ENCODE measurements around the gene TMEM191C.
"Not testable (repeated sequence)": the region's sequence is repeated elsewhere in the genome, so short reads cannot be mapped to it uniquely, and the experiment has no call there.

The TMEM191C gene

GRCh38 chr22:21467337-21468193, at the start of gene TMEM191C:
Gene TMEM191C (plus strand): TSS chr22:21467387. CDS start chr22:21467460, 73 bp downstream.
- not testable (repeated sequence) for DNase-seq (ENCODE audit: low read depth, low spot score)

GRCh38 chr22:21417853-21418252, 49.3 kb upstream of the TMEM191C start:
- not testable (repeated sequence) for DNase-seq (ENCODE audit: low read depth, low spot score)

DNA sequence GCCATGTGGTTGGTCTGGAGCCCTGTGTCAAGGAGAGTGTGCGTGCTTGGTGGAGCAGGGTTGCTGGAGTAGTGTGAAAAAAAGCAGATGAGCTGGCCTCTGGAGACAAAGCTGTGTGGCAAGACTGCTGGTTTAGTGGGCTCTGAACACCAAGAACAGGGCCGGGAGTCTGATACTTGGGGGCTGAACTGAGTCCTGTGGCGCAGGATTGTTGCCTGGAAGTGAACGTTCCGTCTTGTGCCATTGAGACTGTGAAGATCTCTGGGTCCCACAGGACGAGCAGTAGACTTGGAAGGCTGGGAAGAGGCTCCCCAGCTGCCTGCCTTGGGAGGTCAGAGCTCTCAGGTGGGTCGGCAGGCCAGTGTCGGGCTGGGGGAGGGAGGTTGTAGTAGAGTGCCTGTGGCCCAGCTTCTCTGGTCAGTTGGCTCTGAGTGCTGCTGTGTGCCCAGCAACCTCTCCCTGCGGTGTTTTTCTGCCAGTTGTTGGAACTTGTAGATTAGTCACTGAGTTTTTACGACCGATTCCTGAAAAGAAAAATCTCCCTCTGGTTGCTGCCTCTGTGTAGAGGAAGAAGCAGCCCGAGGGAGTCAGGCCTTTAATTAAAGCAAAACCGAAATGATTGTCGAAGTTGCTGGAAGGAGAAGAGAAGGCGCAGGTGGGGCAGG, 48.1 kb upstream of the TMEM191C start:
- DNase-seq (ENCODE audit: low read depth, low spot score) = not testable (repeated sequence)

DNA sequence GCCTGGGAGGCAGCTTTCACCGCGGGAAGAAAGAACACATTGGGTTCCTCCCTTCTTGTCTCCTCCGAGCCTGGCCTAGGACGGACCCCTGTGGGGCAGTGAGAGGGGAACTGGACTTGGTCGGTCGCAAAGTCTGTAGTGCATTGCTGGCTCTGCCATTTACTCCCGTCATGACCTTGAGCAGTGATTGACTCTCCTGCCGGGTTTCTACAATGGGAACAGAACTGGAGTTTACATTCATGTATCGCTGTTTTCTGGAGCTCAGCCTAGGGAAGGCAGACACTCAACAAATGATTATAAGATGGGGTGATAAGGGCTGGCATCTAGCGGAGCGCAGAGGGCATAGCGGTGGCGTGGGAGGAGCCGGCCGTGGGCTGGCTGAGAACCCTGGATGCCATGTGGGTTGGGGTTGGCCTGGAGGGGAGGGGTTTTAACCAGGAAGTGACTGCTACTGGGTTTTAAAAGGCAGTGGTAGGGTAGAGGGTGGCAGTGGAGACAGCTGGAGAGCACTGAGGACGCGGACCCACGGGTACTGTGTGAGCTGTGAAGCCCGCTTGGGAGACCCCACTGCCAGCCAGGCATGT, 46.9 kb upstream of the TMEM191C start:
- DNase-seq (ENCODE audit: low read depth, low spot score) = not testable (repeated sequence)

DNA sequence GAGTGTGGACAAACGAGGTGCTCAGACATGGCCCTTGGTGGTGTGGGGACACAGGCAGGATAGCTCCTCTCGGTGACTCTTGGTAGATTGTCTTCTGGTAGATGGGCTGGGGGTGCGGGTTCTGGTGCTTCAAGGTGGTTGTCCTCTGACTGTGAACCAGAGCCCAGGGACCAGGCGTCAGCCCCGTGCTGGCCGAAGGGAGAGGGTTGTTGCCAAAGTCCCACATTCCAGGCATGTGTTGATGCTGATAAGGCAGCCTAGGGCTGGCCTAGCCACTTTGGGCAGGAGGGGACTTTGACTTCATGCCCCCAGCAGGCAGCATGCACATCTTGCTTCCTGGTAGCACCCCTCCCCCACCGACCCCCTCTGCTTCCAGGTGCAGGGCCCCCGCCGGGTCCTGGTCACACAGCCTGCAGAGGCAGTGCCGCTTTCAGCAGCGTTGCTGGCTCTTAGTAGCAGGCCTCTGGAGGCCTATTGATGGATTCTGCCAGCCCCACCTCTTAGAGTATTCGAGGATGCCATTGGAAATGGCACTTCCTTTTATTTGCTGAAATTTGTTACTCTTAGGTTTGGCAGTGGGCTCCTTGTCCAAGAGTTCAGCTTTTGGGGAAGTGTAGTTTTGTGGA, 43.0 kb upstream of the TMEM191C start:
- not testable (repeated sequence) for DNase-seq (ENCODE audit: low read depth, low spot score)

DNA sequence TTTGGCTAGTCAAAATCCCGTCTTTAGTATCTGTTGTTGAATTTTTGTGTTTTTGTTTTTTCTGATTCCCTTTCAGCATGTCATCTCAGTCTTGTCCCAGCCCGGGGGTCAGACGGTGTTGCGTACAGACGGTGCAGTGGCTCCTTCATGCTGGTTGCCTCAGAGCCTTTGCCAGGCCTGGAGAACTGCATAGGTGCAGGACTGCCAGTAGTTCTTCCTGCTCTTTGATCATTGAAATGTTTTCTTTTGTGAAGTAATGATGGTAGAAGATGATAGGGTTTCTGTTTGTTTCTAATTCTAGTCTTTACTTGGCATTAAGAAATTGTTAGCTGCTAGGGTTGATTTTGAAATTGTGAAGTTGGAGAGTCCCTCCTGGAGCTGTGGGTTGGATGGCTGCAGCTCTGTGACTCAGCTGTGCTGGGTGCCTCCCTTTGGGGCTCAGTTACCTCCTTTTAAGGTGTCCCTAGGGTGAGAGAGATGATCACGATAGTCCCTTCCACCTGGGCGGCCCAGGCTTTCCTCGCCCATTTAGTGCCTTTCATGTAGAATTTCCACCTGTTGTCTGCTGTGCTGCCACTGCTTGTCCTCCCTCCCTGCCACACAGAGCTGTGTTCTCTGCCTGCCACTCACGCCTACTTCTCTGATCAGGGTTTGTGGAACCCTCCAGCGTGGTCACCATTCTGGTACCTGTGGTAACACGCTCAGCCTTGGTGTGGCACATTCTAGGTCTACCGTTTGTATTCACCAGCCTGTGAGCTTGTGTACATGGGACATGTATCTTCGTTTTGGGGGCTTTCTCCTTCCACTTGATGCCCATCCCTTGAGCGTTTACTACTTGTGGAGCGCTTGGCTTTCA, 32.6 kb upstream of the TMEM191C start:
- DNase-seq (ENCODE audit: low read depth, low spot score) = not testable (repeated sequence)

GRCh38 chr22:21435998-21436810, 31.0 kb upstream of the TMEM191C start:
- not testable (repeated sequence) for DNase-seq (ENCODE audit: low read depth, low spot score)

GRCh38 chr22:21438013-21438412, 29.2 kb upstream of the TMEM191C start:
- DNase-seq (ENCODE audit: low read depth, low spot score) = not testable (repeated sequence)

DNA sequence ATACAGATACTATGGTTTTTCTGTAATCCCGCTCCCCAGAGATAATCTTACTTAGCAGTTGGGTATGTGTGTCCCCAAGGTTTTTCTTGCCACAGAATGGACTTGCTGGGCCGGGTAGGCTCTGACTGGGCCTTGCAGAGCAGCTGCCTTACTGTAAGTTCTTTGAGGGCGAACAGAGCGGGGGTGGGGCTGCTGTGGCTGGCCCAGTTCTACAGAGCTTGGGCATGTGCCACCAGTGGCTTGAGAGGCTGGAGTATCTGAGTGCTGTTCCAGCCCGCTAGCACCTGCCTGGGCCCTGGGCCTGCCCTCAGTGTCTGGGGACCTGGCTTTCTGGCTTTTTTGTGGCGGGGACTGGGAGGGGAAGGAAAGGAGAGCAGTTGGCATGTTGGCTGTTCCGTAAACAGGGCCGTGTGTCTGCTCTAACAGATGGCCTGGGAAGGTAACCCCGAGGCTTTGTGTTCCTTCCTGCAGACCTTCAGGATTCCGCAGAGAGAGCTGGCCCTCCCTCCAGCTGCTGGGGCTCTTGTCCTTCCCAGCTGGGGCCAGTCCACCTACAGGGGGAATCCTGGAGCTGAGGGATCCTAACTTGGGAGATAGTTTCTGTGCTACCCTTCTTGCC, 27.1 kb upstream of the TMEM191C start:
- DNase-seq (ENCODE audit: low read depth, low spot score) = not testable (repeated sequence)

- DNase-seq (ENCODE audit: low read depth, low spot score) = not testable (repeated sequence)
These were observed 26.5 kb upstream of the TMEM191C start for GRCh38 chr22:21440676-21441075.

DNA sequence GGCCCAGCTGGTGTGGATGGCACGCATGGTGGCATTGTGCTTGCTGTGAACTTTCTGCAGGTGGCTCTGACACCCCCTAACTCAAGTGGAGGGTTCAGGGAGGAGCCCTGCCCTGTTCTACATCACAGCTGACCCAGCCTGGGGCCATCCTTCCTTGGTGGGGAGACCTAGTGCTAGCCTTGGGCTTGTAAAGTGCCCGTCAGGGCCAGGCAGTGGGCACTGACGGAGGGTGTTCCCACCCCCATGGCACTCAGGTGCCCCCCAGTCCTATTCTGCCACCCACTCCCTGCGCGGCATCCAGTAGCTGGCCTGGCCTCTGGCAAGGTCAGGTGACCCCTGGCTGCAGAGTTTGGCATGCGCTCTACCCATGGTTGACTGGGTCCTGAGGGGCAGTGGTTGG, 26.0 kb upstream of the TMEM191C start:
- DNase-seq (ENCODE audit: low read depth, low spot score) = not testable (repeated sequence)

GRCh38 chr22:21442123-21442522, 25.1 kb upstream of the TMEM191C start:
- DNase-seq (ENCODE audit: low read depth, low spot score) = not testable (repeated sequence)

- DNase-seq (ENCODE audit: low read depth, low spot score) = not testable (repeated sequence)
These were observed 24.5 kb upstream of the TMEM191C start for GRCh38 chr22:21442646-21443045.

DNA sequence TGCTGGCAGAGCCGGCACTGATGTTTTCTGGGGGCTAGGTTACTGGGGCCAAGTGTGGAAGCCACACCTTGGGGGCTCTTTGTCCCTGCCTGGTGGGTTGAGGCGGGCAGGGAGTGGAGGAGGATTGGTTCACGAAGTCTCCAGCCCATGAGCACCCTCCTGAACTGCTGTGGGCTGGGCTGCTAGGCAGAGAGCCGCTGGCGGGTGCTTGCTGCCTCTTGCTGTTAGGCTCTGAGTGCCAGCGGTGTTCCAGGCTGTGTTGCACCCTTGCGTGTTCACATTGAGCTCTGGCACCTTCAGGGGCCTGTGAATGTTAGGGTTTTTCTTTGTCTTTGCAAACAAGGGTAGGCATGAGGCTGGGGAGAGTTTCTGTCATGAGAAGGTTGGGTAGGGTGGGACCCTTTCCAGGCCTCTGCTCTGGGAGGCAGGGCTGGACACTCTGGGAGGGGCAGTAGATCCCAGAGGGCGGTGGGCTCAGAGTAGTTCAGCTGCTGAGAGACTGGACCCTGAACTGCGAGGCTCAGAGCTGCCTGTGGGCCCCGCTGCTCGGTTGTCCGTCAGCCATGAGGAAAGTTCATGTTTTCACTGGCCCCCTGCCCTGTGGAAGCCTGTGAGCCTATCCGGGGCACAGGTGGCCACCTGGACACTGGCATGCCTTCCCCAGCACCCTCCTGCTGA, 24.0 kb upstream of the TMEM191C start:
- DNase-seq (ENCODE audit: low read depth, low spot score) = no peak

DNA sequence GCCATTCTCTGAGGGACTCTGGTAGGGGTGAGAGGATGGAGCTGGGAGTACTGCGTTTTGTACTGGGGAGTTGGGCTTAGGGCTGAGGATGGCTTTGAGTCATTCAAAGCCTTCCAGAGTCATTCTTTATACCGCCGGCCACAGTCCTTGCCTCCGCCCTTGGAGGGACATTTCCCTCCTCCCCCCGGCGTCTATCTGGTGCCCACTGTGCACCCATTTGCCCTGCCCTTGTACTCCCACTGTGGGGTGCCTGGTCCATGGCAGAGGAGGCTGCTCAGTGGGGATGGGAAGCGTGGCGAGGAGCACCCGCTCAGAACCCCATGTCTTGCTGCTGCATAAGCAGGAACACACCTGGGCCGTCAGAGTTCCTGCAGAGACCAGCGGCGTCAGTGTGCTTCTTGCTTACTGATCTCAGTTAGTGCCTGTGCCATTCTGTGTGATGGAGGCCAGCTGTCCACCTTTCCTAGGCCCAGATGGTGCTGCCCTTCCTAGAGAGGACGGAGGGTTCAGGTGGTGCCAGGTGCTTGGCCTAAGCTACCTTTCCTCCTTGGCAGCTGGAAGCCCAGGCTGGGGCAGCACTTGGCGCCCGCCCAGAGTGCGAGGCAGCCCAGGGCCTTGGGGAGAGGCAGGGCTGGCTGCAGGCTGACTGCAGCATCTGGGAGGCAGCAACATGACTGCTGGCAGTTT, 23.3 kb upstream of the TMEM191C start:
- DNase-seq (ENCODE audit: low read depth, low spot score) = no peak

DNA sequence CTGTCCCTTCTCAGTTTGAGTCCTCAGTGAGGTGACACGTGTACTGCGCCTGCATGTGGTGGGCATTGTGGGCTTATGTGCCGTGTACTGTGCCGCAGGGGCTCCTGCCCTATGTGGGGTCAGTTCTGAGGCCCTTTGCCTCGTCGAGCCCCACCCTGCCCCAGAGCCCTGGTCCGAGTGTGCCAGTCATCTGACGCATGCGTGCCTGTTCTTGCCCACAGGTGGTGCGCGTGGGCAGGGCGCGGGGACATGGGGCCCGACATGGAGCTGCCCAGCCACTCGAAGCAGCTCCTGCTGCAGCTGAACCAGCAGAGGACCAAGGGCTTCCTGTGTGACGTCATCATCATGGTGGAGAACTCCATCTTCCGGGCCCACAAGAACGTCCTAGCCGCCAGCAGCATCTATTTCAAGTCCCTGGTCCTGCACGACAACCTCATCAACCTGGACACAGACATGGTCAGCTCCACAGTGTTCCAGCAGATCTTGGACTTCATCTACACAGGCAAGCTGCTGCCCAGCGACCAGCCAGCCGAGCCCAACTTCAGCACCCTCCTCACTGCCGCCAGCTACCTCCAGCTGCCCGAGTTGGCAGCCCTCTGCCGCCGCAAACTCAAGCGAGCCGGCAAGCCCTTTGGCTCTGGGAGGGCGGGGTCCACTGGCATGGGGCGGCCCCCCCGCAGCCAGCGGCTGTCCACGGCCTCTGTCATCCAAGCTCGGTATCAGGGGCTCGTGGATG, 22.3 kb upstream of the TMEM191C start:
- DNase-seq (ENCODE audit: low read depth, low spot score) = no peak

- no peak for DNase-seq (ENCODE audit: low read depth, low spot score)
These were observed 21.6 kb upstream of the TMEM191C start for GRCh38 chr22:21445437-21446127.
